Brain microvascular endothelial cell (primary cell): ENCODE measurements around the gene DOCK2.
A peak's percentile ranks its signal among the peaks of the same experiment; 100 is the strongest.

Source experiments
- DNase-seq: peaks from one replicate; pipeline ENCODE4 v3.0.0-alpha.2; 2020
- H3K27ac ChIP-seq: fragments of 250-450 bp; sonication (Bioruptor Pico); 2 replicates; pipeline ENCODE4 v1.5.1; 2020; ENCODE audit warnings: mild to moderate bottlenecking, moderate library complexity
- H3K27me3 ChIP-seq: fragments of 250-450 bp; sonication (Bioruptor Pico); replicated peaks from 2 replicates; pipeline ENCODE4 v1.5.1; 2020; ENCODE audit warnings: mild to moderate bottlenecking
- H3K36me3 ChIP-seq: fragments of 250-450 bp; sonication (Bioruptor Pico); replicated peaks from 2 replicates; pipeline ENCODE4 v1.5.1; 2020; ENCODE audit warnings: mild to moderate bottlenecking
- H3K4me3 ChIP-seq: 2 replicates; pipeline ENCODE4 v1.5.1; 2011; ENCODE audit warnings: low read depth, mild to moderate bottlenecking, control low read depth, low read length, moderate library complexity
- in situ Hi-C: cut with HindIII; loops from 2 replicates; pipeline ENCODE4 v1.10.0; 2017; ENCODE audit warnings: low sequenced_read_pairs, low pct_ligation_motif_present
- TF ChIP-seq, protein P1 (sequence below): IDR thresholded peaks from 2 replicates; pipeline ENCODE4 v1.5.1; 2011; ENCODE audit warnings: low read depth, mild to moderate bottlenecking, moderate library complexity, low read length, control low read depth, inconsistent platforms; ENCODE audit errors: missing control alignments

Gene DOCK2

DNA sequence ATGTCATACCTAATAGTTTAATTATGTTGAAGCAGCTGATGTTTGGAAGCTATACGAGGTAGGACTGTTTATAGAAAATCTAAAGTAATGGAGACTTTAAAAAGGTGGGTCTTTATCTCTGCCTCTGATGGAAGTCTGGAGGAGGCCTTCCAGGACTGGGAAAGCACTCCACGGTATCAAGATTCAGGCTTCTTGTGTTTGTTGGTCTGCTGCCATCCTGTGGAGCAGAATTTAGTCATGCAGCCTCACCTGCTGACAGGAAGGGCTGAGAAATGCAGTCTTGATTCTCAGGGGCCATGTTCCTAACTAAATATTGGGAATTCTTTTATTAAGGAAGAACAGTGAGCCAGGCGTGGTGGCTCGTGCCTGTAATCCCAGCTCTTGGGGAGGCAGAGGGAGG lies 37.6 kb upstream of the DOCK2 start:
- H3K36me3 ChIP-seq, result peaks cover 15% of the 10 kb centered on the region
- no peaks in the 10 kb centered on the region for H3K27me3 ChIP-seq
- no peak overlapping the region for H3K27ac ChIP-seq

DNA sequence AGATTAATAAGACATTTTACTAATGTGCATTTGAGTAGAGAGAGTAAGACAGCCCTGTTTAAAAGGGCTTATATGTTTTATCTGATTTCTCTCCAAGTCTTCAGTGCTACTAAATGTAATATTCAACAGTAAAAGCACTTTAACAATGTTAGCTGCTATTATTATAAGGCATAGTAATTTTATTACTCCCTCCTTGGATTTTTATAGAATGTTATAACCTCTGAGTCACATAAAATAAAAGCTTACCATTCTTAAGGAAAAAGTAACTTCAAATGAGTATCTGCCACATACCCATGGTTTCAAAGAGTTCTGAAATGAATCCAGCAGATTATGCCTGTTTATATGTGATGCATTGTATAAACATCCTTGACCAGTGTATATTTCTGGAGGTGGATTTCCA lies 34.5 kb upstream of the DOCK2 start:
- no peaks in the 10 kb centered on the region for H3K27me3 ChIP-seq
- in situ Hi-C loops, result no loop called here
- peaks cover 9% of the 10 kb centered on the region for H3K36me3 ChIP-seq
- TF ChIP-seq, protein P1, sequence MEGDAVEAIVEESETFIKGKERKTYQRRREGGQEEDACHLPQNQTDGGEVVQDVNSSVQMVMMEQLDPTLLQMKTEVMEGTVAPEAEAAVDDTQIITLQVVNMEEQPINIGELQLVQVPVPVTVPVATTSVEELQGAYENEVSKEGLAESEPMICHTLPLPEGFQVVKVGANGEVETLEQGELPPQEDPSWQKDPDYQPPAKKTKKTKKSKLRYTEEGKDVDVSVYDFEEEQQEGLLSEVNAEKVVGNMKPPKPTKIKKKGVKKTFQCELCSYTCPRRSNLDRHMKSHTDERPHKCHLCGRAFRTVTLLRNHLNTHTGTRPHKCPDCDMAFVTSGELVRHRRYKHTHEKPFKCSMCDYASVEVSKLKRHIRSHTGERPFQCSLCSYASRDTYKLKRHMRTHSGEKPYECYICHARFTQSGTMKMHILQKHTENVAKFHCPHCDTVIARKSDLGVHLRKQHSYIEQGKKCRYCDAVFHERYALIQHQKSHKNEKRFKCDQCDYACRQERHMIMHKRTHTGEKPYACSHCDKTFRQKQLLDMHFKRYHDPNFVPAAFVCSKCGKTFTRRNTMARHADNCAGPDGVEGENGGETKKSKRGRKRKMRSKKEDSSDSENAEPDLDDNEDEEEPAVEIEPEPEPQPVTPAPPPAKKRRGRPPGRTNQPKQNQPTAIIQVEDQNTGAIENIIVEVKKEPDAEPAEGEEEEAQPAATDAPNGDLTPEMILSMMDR, result no peak
- no peak overlapping the region for H3K4me3 ChIP-seq
- H3K27ac ChIP-seq, result no peak overlapping the region
- DNase-seq, result no peak

More for the DNA sequence above, 37.6 kb upstream of the DOCK2 start:
- in situ Hi-C loops, result no loop called here
- no peak overlapping the region for H3K4me3 ChIP-seq
- TF ChIP-seq, protein P1, result peak; percentile 13
- DNase-seq, result peak; percentile 14

DNA sequence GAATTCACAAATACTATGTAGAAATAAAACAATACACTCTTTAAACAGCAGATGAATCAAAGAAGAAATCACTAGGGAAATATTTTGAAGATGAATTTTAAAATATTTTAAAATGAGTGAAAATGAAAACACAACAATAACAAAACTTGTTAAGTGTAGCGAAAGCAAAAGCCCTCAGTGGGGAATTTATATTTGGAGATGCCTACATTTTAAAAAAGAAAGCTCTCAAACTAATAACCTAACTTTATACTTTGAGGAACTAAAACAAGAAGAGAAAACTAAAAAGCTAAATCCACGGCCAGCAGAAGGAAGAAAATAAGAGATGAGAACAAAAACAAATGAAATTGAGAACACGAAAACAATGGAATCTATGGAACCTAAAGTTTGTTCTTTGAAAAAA lies 30.8 kb upstream of the DOCK2 start:
- no peaks in the 10 kb centered on the region for H3K36me3 ChIP-seq
- TF ChIP-seq, protein P1, result no peak
- DNase-seq, result no peak
- in situ Hi-C loops, result no loop called here
- H3K4me3 ChIP-seq, result no peak overlapping the region
- H3K27ac ChIP-seq, result no peak overlapping the region
- no peaks in the 10 kb centered on the region for H3K27me3 ChIP-seq

DNA sequence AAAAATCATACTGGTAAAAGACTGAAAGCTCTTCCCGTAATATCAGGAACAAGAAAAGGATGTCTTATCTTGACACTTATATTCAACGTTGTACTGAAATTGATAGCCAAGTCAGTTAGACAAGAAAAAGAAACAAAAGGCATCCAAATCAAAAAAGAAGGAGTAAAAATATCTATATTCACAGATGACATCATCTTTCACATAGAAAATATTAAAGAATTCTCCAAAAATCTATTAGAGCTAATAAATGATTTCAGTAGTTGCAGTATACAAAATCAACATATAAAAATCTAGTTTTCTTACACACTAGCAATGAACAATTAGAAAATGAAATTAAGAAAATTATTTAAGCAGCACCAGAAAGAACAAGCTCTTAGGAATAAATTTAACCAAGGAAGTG lies 29.2 kb upstream of the DOCK2 start:
- TF ChIP-seq, protein P1, result no peak
- H3K36me3 ChIP-seq, result no peaks in the 10 kb centered on the region
- H3K27ac ChIP-seq, result no peak overlapping the region
- DNase-seq, result no peak
- no peaks in the 10 kb centered on the region for H3K27me3 ChIP-seq
- no peak overlapping the region for H3K4me3 ChIP-seq
- in situ Hi-C loops, result no loop called here

DNA sequence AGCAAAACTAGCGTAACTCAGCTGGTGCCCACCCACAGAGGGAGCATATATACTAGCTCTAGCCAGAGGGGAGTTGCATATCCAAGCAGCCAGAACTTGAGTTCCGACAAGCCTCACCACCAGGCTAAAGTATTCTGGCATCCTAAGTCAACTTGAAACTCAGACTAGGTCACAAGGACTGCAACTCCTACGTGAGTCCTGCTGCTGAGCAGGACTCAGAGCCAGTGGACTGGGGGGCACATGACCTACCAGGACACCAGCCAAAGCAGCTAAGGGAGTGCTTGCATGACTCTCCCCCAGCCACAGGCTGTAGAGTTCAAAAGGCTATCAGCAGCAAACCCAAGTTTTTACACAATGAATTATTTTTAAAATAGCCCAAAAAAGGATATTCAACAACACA lies 27.4 kb upstream of the DOCK2 start:
- Histone ChIP-seq H3K36me3 (no peaks in the 10 kb centered on the region), H3K27ac (no peak overlapping the region), H3K4me3 (no peak overlapping the region), H3K27me3 (no peaks in the 10 kb centered on the region)
- DNase-seq, result no peak
- in situ Hi-C loops, result no loop called here
- TF ChIP-seq, protein P1, result no peak

DNA sequence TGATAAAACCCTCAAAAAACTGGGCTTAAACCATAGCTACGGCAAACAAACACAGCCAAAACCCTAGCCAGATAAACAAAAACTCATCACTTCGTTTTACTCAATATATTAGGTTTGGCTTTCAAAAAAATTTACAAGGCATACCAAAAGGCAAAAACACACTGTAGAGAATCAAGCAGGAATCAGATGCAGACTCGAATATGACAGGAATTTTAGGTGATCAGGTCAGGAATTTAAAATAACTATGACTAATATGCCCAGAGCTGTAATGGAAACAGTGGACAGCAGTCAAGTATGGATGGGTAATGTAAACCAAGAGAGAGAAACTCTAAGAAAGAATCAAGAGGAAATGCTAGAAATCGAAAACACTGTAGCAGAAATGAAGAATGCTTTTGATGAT lies 26.5 kb upstream of the DOCK2 start:
- DNase-seq, result no peak

More for the DNA sequence above, 26.5 kb upstream of the DOCK2 start:
- no peaks in the 10 kb centered on the region for H3K36me3 ChIP-seq
- no peak overlapping the region for H3K27ac ChIP-seq
- no peaks in the 10 kb centered on the region for H3K27me3 ChIP-seq
- TF ChIP-seq, protein P1, result no peak
- no peak overlapping the region for H3K4me3 ChIP-seq
- in situ Hi-C loops, result no loop called here
